ENCODE data around the gene STX18.

DNA sequence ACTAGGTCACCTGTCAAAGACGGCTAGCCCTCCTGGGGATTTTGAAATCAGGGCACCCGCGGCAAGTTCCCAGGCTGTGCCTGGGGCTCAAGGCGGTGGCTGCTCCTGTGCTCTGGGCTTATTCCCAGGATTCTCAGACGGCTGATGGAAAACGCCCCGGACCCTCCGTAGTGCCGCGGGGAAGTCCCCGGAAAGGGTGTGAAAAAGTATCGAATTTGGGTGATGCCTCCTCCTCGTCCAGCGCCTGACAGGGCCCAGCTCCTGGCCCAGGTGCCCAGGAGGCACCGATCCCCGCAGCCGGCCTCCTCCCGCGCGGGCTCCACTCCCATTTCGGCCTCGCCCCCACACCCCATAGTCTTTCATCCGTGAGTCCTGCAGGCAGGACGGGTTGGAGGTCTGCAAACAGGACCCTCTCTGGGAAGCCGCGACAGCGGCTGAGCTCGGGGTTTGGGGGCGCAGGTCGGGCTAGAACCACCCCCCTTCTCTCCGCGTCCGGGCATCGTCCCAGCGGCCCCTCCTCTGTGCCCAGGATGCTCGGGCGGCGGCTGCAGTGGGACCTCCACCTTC is 156.0 kb downstream of the STX18 start:
- TF ChIP-seq, protein P1, sequence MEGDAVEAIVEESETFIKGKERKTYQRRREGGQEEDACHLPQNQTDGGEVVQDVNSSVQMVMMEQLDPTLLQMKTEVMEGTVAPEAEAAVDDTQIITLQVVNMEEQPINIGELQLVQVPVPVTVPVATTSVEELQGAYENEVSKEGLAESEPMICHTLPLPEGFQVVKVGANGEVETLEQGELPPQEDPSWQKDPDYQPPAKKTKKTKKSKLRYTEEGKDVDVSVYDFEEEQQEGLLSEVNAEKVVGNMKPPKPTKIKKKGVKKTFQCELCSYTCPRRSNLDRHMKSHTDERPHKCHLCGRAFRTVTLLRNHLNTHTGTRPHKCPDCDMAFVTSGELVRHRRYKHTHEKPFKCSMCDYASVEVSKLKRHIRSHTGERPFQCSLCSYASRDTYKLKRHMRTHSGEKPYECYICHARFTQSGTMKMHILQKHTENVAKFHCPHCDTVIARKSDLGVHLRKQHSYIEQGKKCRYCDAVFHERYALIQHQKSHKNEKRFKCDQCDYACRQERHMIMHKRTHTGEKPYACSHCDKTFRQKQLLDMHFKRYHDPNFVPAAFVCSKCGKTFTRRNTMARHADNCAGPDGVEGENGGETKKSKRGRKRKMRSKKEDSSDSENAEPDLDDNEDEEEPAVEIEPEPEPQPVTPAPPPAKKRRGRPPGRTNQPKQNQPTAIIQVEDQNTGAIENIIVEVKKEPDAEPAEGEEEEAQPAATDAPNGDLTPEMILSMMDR (IDR thresholded peaks at IDR 0.05), result no peak
- peak; percentile 7 for TF ChIP-seq EZH2 (IDR thresholded peaks at IDR 0.05)

Data from neural progenitor cell (in vitro differentiated cells).